HepG2 (cell line): ENCODE measurements around the gene SLC25A10. TPM values are rescaled to one million over a fixed set of nuclear protein-coding genes. Genes with fewer than 3 reads are reported as not detected.
A peak's percentile ranks its signal among the peaks of the same experiment; 100 is the strongest.

Experiments
- AKAP8 ChIP-seq: sonication (generic); formaldehyde crosslinking; IDR thresholded peaks from 2 replicates; pipeline ENCODE4 v1.5.1; 2020; ENCODE audit warnings: mild to moderate bottlenecking, missing genetic modification reagents
- BRD4 ChIP-seq: sonication (generic); formaldehyde crosslinking; IDR thresholded peaks from 2 replicates; pipeline ENCODE4 v1.4.0; 2020; ENCODE audit warnings: missing genetic modification reagents
- GZF1 ChIP-seq: sonication (generic); formaldehyde crosslinking; IDR thresholded peaks from 2 replicates; pipeline ENCODE4 v1.5.1; 2020; ENCODE audit warnings: mild to moderate bottlenecking, missing genetic modification reagents
- RFX5 ChIP-seq: IDR thresholded peaks from 2 replicates; pipeline ENCODE4 v1.6.1; 2011; ENCODE audit warnings: low read depth, low read length, improper control_type of control experiment
- SP140L ChIP-seq: sonication (generic); formaldehyde crosslinking; IDR thresholded peaks from 2 replicates; pipeline ENCODE4 v1.4.0; 2020; ENCODE audit warnings: missing genetic modification reagents, borderline replicate concordance
- TEAD2 ChIP-seq: sonication (generic); formaldehyde crosslinking; IDR thresholded peaks from 2 replicates; pipeline ENCODE4 v1.9.0; 2021; ENCODE audit warnings: missing genetic modification reagents
- ZNF652 ChIP-seq: IDR thresholded peaks from 2 replicates; pipeline ENCODE4 v1.6.1; 2016; ENCODE audit warnings: low read depth, borderline replicate concordance
- ZSCAN22 ChIP-seq: sonication (generic); formaldehyde crosslinking; IDR thresholded peaks from 2 replicates; pipeline ENCODE4 v1.4.0; 2020; ENCODE audit warnings: mild to moderate bottlenecking, missing genetic modification reagents
- polyA plus RNA-seq, 8 experiments: library from polyadenylated mRNA; depleted of rRNA in 3 of 8; stranded (reverse) in 7 of 8; unstranded in 1 of 8; fragments of >200 nt; fragmentation: Illumina TruSeq in 4 of 8; extraction: Trizol in 4 of 8; gene quantifications; 2 replicates each; pipeline versions ENCODE4 v1.2.1 to v1.2.3, GENCODE V29; 2011 to 2016; ENCODE audit warnings: low read depth in 4 of 8, missing spikeins in 1 of 8, mixed read lengths in 1 of 8; ENCODE audit not compliant: insufficient read depth in 1 of 8
- total RNA-seq, 5 experiments: library from RNA; depleted of rRNA; stranded (reverse); fragments of >200 nt; fragmentation: Illumina TruSeq; extraction: Trizol; gene quantifications; 2 replicates each; pipeline ENCODE4 v1.2.3, GENCODE V29; 2016; ENCODE audit warnings: low read depth in 1 of 5
- TF ChIP-seq, protein P1 (sequence below): sonication (generic); formaldehyde crosslinking; IDR thresholded peaks from 2 replicates; pipeline ENCODE4 v1.8.1; 2022; ENCODE audit warnings: mild to moderate bottlenecking, missing genetic modification reagents
- TF ChIP-seq, protein P2 (sequence below): sonication (generic); formaldehyde crosslinking; IDR thresholded peaks from 2 replicates; pipeline ENCODE4 v1.4.0; 2020; ENCODE audit warnings: mild to moderate bottlenecking, missing genetic modification reagents
- TF ChIP-seq, protein P3 (sequence below): sonication (generic); formaldehyde crosslinking; IDR thresholded peaks from 2 replicates; pipeline ENCODE4 v1.4.0; 2020; ENCODE audit warnings: missing genetic modification reagents
- TF ChIP-seq, protein P4 (sequence below): sonication (generic); formaldehyde crosslinking; IDR thresholded peaks from 2 replicates; pipeline ENCODE4 v1.4.0; 2020; ENCODE audit warnings: missing genetic modification reagents
- TF ChIP-seq, protein P5 (sequence below): sonication (generic); formaldehyde crosslinking; IDR thresholded peaks from 2 replicates; pipeline ENCODE4 v1.5.0; 2020; ENCODE audit warnings: mild to moderate bottlenecking, missing genetic modification reagents
- TF ChIP-seq, protein P6 (sequence below): sonication (generic); formaldehyde crosslinking; IDR thresholded peaks from 2 replicates; pipeline ENCODE4 v1.9.0; 2022; ENCODE audit warnings: low read depth, missing genetic modification reagents
- TF ChIP-seq, protein P7 (sequence below): sonication (generic); formaldehyde crosslinking; IDR thresholded peaks from 2 replicates; pipeline ENCODE4 v1.5.0; 2020; ENCODE audit warnings: mild to moderate bottlenecking, missing genetic modification reagents
- TF ChIP-seq, protein P8 (sequence below): sonication (generic); formaldehyde crosslinking; IDR thresholded peaks from 2 replicates; pipeline ENCODE4 v1.4.0; 2020; ENCODE audit warnings: mild to moderate bottlenecking, missing genetic modification reagents

Gene SLC25A10
- total and polyA plus RNA-seq, 2 of the 13 experiments (the other 11 are each of a cell fraction or from before 2014, with no cell fraction given) = 46.5 to 140 TPM

DNA sequence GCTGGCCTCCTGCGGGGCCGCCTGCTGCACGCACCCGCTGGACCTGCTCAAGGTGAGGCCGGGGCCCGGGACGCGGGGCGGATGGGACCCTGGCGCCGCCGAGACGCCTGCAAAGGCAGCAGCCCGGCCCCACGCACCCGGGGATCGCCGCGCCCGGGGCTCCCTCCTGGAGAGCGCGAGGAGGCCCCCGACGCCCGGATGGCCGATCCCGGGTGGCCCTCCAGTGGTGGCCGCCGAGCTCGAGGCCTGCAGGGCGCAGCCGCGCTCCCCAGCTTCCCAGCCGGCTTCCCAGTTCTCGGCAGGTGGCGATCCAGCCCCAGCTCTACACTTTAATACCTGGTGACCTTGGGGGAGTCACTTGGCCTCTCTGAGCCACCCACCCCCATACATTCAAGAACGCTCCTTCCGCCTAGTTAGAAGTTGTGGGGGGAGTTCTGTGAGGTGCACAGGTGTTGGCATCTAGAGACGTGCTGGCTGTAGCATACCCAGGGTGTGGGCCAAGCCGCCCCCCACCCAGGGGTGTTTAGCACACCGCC lies 452 bp downstream of the SLC25A10 start (continued):
- TF ChIP-seq, protein P1, sequence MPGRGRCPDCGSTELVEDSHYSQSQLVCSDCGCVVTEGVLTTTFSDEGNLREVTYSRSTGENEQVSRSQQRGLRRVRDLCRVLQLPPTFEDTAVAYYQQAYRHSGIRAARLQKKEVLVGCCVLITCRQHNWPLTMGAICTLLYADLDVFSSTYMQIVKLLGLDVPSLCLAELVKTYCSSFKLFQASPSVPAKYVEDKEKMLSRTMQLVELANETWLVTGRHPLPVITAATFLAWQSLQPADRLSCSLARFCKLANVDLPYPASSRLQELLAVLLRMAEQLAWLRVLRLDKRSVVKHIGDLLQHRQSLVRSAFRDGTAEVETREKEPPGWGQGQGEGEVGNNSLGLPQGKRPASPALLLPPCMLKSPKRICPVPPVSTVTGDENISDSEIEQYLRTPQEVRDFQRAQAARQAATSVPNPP = no peak; the same call in 1 of the 2 replicates
- TF ChIP-seq, protein P2, sequence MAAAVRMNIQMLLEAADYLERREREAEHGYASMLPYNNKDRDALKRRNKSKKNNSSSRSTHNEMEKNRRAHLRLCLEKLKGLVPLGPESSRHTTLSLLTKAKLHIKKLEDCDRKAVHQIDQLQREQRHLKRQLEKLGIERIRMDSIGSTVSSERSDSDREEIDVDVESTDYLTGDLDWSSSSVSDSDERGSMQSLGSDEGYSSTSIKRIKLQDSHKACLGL = 0 out of 2 replicates have a peak, but pooled peaks have one; percentile 18
- TF ChIP-seq, protein P3, sequence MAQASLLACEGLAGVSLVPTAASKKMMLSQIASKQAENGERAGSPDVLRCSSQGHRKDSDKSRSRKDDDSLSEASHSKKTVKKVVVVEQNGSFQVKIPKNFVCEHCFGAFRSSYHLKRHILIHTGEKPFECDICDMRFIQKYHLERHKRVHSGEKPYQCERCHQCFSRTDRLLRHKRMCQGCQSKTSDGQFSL (CRISPR knock-in tag) = 0 out of 2 replicates have a peak, but pooled peaks have one; percentile 35
- TF ChIP-seq RFX5 = no peak
- TF ChIP-seq ZNF652 = no peak
- no peak for TF ChIP-seq AKAP8 (CRISPR knock-in tag)
- TF ChIP-seq, protein P4, sequence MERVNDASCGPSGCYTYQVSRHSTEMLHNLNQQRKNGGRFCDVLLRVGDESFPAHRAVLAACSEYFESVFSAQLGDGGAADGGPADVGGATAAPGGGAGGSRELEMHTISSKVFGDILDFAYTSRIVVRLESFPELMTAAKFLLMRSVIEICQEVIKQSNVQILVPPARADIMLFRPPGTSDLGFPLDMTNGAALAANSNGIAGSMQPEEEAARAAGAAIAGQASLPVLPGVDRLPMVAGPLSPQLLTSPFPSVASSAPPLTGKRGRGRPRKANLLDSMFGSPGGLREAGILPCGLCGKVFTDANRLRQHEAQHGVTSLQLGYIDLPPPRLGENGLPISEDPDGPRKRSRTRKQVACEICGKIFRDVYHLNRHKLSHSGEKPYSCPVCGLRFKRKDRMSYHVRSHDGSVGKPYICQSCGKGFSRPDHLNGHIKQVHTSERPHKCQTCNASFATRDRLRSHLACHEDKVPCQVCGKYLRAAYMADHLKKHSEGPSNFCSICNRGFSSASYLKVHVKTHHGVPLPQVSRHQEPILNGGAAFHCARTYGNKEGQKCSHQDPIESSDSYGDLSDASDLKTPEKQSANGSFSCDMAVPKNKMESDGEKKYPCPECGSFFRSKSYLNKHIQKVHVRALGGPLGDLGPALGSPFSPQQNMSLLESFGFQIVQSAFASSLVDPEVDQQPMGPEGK = peak; percentile 48; the same call in 1 of the 2 replicates
- TF ChIP-seq, protein P5, sequence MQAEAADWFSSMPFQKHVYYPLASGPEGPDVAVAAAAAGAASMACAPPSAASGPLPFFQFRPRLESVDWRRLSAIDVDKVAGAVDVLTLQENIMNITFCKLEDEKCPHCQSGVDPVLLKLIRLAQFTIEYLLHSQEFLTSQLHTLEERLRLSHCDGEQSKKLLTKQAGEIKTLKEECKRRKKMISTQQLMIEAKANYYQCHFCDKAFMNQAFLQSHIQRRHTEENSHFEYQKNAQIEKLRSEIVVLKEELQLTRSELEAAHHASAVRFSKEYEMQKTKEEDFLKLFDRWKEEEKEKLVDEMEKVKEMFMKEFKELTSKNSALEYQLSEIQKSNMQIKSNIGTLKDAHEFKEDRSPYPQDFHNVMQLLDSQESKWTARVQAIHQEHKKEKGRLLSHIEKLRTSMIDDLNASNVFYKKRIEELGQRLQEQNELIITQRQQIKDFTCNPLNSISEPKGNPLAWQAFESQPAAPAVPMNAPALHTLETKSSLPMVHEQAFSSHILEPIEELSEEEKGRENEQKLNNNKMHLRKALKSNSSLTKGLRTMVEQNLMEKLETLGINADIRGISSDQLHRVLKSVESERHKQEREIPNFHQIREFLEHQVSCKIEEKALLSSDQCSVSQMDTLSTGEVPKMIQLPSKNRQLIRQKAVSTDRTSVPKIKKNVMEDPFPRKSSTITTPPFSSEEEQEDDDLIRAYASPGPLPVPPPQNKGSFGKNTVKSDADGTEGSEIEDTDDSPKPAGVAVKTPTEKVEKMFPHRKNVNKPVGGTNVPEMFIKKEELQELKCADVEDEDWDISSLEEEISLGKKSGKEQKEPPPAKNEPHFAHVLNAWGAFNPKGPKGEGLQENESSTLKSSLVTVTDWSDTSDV (CRISPR knock-in tag) = peak; percentile 84; the same call in 1 of the 2 replicates
- TF ChIP-seq, protein P6, sequence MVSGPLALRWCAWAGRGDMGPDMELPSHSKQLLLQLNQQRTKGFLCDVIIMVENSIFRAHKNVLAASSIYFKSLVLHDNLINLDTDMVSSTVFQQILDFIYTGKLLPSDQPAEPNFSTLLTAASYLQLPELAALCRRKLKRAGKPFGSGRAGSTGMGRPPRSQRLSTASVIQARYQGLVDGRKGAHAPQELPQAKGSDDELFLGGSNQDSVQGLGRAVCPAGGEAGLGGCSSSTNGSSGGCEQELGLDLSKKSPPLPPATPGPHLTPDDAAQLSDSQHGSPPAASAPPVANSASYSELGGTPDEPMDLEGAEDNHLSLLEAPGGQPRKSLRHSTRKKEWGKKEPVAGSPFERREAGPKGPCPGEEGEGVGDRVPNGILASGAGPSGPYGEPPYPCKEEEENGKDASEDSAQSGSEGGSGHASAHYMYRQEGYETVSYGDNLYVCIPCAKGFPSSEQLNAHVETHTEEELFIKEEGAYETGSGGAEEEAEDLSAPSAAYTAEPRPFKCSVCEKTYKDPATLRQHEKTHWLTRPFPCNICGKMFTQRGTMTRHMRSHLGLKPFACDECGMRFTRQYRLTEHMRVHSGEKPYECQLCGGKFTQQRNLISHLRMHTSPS (CRISPR knock-in tag) = no peak; the same call in 1 of the 2 replicates
- no peak for TF ChIP-seq SP140L (CRISPR knock-in tag)
- TF ChIP-seq TEAD2 (CRISPR knock-in tag) = 0 out of 2 replicates have a peak, but pooled peaks have one; percentile 46
- TF ChIP-seq, protein P7, sequence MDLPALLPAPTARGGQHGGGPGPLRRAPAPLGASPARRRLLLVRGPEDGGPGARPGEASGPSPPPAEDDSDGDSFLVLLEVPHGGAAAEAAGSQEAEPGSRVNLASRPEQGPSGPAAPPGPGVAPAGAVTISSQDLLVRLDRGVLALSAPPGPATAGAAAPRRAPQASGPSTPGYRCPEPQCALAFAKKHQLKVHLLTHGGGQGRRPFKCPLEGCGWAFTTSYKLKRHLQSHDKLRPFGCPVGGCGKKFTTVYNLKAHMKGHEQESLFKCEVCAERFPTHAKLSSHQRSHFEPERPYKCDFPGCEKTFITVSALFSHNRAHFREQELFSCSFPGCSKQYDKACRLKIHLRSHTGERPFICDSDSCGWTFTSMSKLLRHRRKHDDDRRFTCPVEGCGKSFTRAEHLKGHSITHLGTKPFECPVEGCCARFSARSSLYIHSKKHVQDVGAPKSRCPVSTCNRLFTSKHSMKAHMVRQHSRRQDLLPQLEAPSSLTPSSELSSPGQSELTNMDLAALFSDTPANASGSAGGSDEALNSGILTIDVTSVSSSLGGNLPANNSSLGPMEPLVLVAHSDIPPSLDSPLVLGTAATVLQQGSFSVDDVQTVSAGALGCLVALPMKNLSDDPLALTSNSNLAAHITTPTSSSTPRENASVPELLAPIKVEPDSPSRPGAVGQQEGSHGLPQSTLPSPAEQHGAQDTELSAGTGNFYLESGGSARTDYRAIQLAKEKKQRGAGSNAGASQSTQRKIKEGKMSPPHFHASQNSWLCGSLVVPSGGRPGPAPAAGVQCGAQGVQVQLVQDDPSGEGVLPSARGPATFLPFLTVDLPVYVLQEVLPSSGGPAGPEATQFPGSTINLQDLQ (CRISPR knock-in tag) = no peak; the same call in 1 of the 2 replicates
- peak; percentile 70 for TF ChIP-seq BRD4 (CRISPR knock-in tag)
- no peak for TF ChIP-seq GZF1
- TF ChIP-seq ZSCAN22 (CRISPR knock-in tag) = no peak
- TF ChIP-seq, protein P8, sequence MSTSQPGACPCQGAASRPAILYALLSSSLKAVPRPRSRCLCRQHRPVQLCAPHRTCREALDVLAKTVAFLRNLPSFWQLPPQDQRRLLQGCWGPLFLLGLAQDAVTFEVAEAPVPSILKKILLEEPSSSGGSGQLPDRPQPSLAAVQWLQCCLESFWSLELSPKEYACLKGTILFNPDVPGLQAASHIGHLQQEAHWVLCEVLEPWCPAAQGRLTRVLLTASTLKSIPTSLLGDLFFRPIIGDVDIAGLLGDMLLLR (CRISPR knock-in tag) = peak; percentile 18; the same call in 1 of the 2 replicates
